HG02588 (cell line): ENCODE measurements around the gene NAALADL2.
"Not testable (repeated sequence)": the region's sequence is repeated elsewhere in the genome, so short reads cannot be mapped to it uniquely, and the experiment has no call there.

Source experiments
- ATAC-seq: cut with Tn5 transposase; IDR thresholded peaks from one replicate; pipeline ENCODE4 v1.9.1; 2021; ENCODE audit warnings: mild to moderate bottlenecking, moderate library complexity; ENCODE audit not compliant: unreplicated experiment

The NAALADL2 gene

GRCh38 chr3:175255698-175256097 lies 396.6 kb downstream of the NAALADL2 start:
- ATAC-seq, result no peak

GRCh38 chr3:175257123-175257522 lies 398.0 kb downstream of the NAALADL2 start:
- no peak for ATAC-seq

GRCh38 chr3:175258763-175259162 lies 399.6 kb downstream of the NAALADL2 start:
- no peak for ATAC-seq

- no peak for ATAC-seq
Observed at GRCh38 chr3:175260145-175260794, 401.1 kb downstream of the NAALADL2 start.

- no peak for ATAC-seq
Observed at GRCh38 chr3:175266478-175266877, 407.3 kb downstream of the NAALADL2 start.

- no peak for ATAC-seq
Observed at GRCh38 chr3:175267121-175267531, 408.0 kb downstream of the NAALADL2 start.

GRCh38 chr3:175267561-175267960 lies 408.4 kb downstream of the NAALADL2 start:
- no peak for ATAC-seq

GRCh38 chr3:175269394-175269793 lies 410.3 kb downstream of the NAALADL2 start:
- no peak for ATAC-seq

GRCh38 chr3:175270198-175270837 lies 411.2 kb downstream of the NAALADL2 start:
- ATAC-seq, result no peak

- no peak for ATAC-seq
Observed at GRCh38 chr3:175270866-175271265, 411.7 kb downstream of the NAALADL2 start.

- not testable (repeated sequence) for ATAC-seq
Observed at GRCh38 chr3:175271465-175271864, 412.3 kb downstream of the NAALADL2 start.

- ATAC-seq, result no peak
Observed at GRCh38 chr3:175272392-175272791, 413.3 kb downstream of the NAALADL2 start.

GRCh38 chr3:175273573-175273972 lies 414.4 kb downstream of the NAALADL2 start:
- ATAC-seq, result no peak

- peak; percentile 45 for ATAC-seq
Observed at GRCh38 chr3:175274056-175274455, 414.9 kb downstream of the NAALADL2 start.

- ATAC-seq, result peak; percentile 49
Observed at GRCh38 chr3:175274474-175275218, 415.5 kb downstream of the NAALADL2 start.

GRCh38 chr3:175278680-175279079 lies 419.5 kb downstream of the NAALADL2 start:
- no peak for ATAC-seq

- ATAC-seq, result no peak
Observed at GRCh38 chr3:175279457-175279856, 420.3 kb downstream of the NAALADL2 start.

GRCh38 chr3:175279911-175280310 lies 420.8 kb downstream of the NAALADL2 start:
- no peak for ATAC-seq

- peak; percentile 93 for ATAC-seq
Observed at GRCh38 chr3:175287361-175287963, 428.3 kb downstream of the NAALADL2 start.

GRCh38 chr3:175288621-175289020 lies 429.5 kb downstream of the NAALADL2 start:
- ATAC-seq, result no peak

GRCh38 chr3:175294793-175295192 lies 435.7 kb downstream of the NAALADL2 start:
- no peak for ATAC-seq
